ENCODE results near the gene FOXM1.

The FOXM1 gene, protein sequence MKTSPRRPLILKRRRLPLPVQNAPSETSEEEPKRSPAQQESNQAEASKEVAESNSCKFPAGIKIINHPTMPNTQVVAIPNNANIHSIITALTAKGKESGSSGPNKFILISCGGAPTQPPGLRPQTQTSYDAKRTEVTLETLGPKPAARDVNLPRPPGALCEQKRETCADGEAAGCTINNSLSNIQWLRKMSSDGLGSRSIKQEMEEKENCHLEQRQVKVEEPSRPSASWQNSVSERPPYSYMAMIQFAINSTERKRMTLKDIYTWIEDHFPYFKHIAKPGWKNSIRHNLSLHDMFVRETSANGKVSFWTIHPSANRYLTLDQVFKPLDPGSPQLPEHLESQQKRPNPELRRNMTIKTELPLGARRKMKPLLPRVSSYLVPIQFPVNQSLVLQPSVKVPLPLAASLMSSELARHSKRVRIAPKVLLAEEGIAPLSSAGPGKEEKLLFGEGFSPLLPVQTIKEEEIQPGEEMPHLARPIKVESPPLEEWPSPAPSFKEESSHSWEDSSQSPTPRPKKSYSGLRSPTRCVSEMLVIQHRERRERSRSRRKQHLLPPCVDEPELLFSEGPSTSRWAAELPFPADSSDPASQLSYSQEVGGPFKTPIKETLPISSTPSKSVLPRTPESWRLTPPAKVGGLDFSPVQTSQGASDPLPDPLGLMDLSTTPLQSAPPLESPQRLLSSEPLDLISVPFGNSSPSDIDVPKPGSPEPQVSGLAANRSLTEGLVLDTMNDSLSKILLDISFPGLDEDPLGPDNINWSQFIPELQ

DNA sequence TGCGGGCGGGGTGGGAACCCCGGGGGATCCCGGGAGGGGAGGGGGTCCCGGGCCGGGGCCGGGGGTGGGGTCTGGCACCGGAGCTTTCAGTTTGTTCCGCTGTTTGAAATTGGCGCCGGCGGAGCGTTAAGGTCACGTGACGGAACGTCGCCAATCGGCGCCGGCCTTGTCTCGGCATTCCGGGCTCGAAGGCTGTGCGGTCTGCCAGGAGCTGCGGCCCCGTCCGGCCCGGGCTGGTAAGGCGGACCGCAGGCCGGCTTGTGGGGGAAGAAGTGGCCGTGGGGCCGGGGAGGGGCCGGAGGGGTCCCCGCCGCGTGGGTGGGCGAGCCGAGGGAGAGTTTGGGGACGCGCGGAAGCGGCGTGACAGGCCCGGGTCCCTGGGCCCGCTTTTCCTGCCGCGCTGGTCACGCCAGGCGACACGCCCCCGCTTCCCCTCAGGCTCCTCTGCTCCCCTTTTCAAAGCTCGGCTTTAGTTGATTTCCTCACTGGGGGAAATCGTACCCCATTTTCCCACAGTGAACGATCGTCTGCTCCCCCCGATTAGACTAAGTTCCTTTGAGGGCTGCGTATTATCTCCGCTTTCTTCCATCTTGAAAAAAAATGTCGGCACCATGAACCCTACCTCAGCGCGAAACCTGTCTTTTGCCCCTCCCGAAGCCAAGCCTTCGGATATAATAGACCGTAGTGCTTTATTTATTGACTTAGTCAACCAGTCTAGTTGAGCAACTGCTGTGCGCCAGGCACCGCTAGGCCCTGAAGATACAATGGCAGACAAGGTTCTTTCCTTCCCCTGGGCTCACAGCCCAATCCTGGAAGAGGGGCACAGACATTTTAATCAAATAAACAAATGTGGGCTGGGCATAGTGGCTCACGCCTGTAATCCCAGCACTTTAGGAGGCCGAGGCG lies at the start of gene FOXM1, which contains the start of gene RHNO1:
Gene FOXM1, minus strand, starts transcription at position 128 of the 906 bp plus-strand sequence. CDS start 2,696 bp downstream, outside the sequence.
Gene RHNO1, plus strand, starts transcription at position 177 of the 906 bp plus-strand sequence. CDS start 8,144 bp downstream, outside the sequence.
- peak; percentile 76 for DNase-seq (ENCODE audit: low read depth)

DNA sequence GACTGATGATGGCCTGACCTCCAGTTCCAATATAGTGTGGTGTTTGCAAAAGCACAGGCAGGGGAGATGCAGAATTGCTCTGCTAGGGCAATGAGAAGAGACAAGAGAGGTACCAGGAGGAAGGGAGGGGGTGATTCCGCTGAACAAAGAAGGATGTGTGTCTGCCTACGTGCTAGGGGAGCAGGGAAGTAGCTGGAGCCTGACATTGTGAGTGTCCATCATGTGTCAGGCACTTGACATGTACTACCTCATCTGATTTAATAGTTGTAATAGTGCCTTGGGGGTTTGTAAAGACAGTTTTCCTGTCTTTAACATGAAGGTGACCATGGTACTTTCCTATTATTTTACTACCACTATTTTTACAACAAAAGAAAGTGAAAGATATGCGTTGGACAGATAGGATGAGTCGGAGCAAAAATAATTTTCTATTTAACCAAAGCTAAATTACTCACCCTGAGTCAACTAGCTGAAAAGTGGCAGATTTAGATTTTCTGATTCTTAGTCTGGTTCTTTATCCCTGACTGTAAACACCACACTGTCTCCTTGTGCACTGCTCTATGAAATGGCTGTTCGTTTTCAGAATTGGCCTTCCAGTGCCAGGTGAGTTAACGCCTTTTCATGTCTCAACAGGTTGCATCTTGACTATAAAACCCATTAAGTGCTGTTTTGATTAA lies 48.5 kb upstream of the FOXM1 start:
- no peak for DNase-seq (ENCODE audit: low read depth)

DNA sequence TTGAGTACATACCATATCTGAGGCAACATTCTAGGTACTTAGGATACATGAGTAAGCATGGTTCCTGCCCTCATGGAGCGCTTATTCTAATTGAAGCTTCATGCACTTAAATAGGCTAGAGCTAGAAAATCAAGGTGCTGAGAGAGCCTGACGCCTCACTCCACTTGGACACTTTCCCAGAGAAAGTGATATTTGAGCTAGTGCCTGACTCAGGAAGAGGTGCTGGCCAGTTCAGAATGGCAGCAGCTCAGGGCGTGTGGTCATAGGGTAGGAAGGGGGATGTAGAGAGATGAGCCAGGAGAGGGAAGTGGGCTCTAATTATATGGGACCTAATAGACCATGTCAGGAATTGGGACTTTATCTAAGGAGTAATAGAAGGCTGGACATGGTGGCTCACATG lies 47.0 kb upstream of the FOXM1 start:
- DNase-seq (ENCODE audit: low read depth) = no peak

DNA sequence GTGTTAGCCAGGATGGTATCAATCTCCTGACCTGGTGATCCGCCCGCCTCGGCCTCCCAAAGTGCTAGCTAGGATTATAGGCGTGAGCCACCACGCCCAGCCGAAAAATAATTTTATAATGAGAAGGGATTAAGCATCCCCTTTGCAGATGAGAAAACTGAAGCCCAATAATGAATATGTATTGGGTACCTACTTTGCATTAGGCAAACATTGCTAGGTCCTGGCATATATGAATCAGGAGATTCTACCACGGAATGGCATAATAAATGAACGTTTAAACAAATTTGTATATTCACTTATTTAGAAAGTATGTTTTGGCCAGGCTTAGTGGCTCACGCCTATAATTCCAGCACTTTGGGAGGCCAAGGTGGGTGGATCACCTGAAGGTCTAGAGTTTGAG lies 46.1 kb upstream of the FOXM1 start:
- DNase-seq (ENCODE audit: low read depth) = no peak

DNA sequence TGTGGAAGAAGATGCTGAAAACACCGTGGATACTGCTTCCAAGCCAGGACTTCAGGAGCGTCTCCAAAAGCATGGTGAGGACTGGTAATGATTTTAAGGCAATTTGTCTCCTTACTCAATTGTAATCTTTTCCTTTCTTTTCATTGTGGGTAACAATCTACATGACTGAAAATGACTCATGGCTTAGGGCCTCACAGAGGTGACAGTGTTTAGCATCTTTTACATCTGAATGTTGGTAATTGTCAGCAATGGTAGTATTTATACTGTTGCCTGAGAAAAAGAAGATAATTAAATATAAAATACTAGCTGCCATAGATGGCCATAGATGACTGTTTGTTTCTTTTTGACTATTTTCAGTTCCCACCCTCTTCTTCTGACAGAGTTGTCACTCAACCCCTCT lies 45.4 kb upstream of the FOXM1 start:
- no peak for DNase-seq (ENCODE audit: low read depth)

DNA sequence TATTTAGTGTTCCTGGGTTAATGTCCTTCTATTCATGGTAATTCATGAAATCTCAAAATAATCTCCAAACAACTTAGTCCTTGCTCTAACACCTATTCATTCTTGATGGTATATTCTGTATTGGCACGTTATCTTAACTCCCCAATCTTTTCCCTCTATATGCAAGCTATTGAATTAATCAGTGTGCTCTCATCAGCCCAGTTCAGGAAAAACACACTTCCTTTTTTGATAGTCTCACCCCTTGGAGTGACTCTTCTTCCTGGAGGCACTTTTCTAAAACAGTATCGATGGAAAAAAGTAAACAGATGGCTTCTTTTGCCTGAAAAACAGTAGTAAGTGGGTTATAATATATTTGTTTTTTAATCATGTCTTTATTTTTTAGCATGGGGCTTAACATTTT lies 42.3 kb upstream of the FOXM1 start:
- no peak for DNase-seq (ENCODE audit: low read depth)

DNA sequence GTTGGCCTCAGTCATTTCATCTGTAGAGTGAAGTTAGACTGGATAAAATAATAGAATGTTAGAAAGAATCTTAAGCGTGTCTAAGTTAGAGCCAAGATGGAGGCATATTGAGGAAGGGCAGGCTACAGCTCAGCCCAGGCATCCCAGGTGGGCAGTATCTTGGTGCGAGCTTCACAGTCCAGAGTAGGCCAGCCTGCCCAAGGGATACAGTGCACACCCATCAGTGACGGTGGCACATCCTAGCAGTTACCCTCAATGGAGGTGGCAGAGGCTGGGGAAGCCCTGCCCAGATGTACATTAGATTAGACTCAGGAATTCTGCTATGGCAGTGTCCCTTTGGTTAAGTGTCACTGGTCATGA lies 35.2 kb upstream of the FOXM1 start:
- no peak for DNase-seq (ENCODE audit: low read depth)

DNA sequence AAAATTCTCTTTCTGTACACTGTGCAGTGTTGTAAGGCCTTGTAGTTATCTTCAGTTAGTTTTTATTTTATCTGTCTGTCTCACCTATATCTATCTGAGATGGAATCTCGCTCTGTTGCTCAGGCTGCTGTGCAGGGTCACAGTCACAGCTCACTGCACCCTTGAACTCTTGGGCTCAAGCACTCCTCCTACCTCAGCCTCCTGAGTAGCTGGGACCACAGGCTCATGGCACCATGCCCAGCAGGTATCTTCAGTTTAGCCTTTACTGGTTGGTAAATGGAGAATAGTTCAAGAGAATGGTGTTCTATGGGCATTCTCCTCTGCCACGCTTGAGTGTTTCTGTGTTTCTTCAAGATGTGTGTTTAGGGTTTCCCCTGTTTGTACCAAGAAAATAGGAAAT lies 27.3 kb upstream of the FOXM1 start:
- DNase-seq (ENCODE audit: low read depth) = no peak

DNA sequence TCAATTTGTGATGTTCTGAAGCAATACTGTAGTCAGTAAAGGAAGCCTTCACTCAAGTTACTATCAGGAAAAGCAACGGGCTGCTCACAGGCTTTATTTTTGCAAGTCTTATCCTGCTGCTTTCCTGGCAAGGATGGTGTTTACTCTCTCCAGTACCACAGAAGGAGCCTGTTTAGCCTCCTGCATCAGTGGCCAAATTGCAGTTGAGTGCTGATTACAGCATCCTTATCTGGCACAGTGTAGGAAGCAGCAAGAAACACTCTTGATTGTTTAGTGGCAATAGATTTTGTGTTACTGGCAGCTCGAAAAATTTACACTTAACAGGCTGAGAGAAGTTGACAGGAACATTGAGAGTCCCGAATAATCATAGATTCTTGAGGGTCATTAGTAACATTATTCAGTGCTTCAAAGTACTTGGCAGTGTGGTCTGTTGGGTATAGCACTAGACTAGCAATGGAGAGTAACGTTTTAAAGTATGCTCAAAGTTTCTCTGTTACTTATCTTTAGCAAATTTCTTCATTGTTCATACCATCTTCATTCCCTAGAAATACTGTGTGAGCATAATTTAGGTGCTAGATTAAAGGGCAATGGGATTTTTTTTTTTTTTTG lies 25.4 kb upstream of the FOXM1 start:
- DNase-seq (ENCODE audit: low read depth) = no peak

DNA sequence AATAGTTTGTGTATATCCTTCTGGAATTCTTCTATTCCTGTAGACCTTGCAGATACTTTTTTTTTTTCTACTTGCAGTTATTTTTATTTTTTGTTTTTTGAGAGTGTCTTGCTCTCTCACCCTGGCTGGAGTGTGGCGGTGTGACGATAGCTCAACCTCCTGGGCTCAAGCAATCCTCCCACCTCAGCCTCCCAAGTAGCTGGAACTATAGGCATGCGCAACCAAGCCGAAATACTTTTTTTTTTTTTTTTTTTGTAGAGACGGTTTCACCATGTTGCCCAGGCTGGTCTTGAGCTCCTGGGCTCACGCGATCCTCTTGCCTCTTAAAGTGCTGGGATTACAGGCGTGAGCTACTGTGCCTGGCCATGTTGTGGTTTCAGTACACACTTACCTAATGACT lies 23.7 kb upstream of the FOXM1 start:
- no peak for DNase-seq (ENCODE audit: low read depth)

DNA sequence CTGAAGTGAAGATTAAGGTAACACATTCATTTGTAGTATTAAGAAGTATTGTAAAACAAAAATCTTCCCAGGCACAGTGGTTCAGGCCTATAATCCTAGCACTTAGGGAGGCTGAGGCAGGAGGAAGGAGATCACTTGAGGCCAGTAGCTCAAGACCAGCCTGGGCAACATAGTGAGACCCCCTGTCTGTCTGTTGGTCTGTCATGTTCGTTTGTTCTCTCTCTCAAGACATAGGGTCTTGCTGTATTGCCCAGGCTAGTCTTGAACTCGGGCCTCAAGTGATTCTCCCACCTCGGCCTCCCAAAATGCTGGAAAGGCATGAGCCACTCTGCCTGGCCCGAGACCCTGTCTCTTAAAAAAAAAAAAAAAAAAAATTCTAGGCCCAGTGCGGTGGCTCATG lies 20.4 kb upstream of the FOXM1 start:
- DNase-seq (ENCODE audit: low read depth) = no peak

DNA sequence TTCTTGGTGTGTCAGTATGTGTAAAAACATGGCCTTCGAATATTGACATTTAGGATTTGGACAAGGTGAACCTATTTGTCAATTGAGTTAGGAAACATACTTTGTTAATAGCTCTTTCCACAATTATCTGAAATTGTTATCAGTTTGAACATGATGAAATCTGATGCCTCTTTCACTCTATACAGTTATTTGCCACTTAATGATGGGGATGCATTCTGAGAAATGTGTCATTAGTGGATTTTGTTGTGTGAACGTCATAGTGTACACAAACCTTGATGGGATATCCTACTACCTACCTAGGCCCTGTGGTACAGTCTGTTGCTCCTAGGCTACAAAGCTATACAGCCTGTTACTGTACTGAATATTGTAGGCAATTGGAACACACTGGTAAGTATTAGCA lies 18.5 kb upstream of the FOXM1 start:
- DNase-seq (ENCODE audit: low read depth) = no peak

DNA sequence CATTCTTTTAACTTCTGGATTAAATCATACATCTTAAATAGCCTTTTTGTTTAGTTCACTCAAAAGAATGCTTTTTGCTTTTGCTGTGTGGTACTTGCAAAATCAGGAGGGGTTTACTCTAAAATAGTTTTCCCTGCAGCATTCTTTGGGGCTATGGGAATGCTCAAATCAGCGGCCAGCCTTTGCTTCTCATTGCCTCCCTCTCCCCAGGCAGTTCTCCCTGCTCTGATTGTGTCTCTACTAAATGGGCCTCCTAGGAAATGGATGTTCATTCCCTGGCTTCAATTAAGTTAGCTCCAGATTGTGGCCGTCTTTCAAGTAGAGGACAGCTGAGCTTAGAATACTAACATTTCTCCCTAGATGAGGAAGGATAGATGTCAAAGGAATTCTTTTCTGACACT lies 18.1 kb upstream of the FOXM1 start:
- DNase-seq (ENCODE audit: low read depth) = no peak

DNA sequence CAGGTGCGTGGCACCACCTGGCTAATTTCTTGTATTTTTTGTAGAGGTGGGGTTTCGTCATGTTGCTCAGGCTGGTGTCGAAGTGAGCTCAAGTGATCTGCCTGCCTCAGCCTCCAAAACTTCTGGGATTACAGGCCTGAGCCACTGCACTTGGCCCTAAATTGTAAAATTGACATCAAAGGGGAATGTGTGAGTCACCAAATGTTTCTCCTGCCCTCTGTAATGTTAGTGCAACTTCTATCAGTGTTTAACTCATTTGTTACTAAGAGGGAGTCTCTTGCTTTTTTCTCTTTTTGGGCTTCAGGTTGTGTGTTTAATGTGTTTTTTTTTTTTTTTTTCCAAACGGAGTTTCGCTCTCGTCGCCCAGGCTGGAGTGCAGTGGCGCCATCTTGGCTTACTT lies 16.0 kb upstream of the FOXM1 start:
- no peak for DNase-seq (ENCODE audit: low read depth)

DNA sequence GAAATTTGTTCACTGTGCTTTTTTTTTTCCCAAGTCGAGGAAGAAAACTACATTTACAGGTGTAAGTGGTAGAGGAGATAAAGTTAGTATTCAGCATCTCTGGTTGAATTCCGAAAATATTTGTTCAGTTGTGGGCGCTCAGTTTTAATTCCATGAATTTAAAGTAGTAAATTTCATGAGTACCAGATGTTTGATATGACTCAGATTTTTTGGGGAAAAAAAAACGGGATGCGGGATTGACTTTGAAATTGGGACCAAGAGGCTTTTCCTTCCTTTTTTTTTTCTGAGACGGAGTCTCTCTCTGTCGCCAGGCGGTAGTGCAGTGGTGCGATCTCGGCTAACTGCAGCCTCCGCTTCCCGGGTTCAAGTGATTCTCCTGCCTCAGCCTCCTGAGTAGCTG lies 15.3 kb upstream of the FOXM1 start:
- no peak for DNase-seq (ENCODE audit: low read depth)

DNA sequence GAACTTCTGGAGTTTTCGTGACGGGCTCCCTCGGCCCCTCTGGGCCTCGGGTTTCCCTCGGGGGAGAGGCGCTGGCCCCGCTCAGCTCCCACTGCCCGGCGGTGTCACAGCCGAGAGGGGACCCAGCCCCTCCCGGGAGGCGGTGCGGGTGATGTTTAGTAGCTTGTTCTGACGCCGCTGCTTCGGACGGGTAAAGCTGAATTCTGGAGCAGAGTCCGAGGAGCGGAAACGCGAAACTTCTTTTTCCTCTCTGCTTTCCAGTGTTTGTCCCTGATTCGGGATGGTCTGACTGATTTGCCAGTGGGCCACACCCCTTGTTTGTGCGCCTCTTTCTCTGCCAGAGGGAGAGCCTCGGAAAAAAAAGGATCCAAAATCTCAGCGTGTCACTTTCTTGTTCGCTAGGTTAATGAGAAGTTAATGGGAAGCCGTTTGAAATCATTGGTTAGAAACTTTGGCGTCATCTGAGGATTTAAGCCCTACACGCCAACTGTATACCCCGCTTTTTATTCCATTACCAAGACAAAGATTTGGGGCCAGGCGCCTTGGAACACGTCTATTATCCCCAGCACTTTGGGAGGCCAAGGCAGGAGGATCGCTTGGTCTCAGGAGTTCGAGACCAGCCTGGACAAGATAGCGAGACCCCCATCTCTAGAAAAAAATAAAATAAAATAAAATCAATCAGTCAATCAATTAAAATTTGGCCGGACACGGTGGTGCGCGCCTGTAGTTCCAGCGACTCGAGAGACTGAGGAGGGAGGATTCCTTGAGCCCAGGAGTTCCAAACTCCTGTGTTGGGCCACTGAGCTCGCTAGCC lies 14.5 kb upstream of the FOXM1 start:
- peak; percentile 9 for DNase-seq (ENCODE audit: low read depth)

DNA sequence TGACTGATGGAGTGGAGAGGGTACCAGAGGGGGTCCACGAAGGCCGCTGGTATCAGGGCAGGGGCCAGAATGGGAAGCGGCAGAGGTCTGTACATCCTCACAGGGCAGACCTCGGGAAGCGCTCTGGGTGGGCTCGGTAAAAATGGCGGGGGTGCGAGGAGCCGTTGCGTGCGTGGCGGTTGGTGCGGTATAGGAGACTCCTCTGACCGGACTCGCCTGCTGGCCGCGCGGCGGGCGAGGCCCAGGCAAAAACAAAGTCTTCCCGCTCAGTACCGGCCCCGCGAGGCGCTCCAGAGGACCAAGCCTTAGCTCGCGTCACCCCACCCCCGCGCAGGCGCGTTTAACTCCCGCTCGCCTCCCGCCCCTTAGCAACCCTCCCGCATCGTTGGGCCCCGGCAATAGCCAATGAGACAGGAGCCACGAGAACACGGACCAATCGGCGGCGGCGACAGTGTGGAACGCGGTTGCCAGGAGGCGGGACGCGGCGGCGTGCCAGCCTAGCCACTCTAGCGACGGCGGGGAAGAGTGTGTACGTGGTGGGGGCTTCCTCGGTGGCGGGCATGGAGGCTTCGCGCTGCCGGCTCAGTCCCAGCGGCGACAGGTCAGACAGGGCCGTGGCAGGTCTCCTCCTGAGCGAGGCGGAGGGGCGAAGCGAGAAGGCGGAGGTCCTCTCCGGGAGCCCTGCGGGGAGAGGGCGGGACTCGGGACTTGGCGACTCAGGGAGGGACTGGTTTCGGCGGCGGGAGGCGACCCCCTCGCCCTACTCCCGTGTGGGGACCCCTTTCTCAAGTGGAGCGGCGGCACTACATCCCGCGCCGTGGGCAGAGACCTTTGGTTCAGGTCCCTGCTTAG lies 13.6 kb upstream of the FOXM1 start, which contains the start of gene TULP3:
Gene TULP3, plus strand, starts transcription at position 504 of the 852 bp plus-strand sequence. Its CDS starts 57 bp downstream, at position 561.
- DNase-seq (ENCODE audit: low read depth) = peak; percentile 98

DNA sequence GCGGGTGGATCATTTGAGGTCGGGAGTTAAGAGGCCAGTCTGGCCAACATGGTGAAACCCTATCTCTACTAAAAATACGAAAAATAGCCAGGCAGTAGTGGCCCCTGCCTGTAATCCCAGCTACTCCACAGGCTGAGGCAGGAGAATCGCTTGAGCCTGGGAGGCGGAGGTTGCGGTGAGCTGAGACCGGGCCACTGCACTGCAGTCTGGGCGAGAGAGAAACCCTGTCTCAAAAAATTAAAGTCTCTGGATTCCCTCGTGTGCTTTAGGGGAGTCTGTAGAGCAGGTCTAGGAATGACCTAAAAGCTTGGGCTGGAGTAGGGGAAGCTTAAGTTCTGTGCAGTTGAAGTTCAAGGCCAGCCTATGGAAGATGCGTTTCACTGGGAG lies 13.0 kb upstream of the FOXM1 start:
- no peak for DNase-seq (ENCODE audit: low read depth)

DNA sequence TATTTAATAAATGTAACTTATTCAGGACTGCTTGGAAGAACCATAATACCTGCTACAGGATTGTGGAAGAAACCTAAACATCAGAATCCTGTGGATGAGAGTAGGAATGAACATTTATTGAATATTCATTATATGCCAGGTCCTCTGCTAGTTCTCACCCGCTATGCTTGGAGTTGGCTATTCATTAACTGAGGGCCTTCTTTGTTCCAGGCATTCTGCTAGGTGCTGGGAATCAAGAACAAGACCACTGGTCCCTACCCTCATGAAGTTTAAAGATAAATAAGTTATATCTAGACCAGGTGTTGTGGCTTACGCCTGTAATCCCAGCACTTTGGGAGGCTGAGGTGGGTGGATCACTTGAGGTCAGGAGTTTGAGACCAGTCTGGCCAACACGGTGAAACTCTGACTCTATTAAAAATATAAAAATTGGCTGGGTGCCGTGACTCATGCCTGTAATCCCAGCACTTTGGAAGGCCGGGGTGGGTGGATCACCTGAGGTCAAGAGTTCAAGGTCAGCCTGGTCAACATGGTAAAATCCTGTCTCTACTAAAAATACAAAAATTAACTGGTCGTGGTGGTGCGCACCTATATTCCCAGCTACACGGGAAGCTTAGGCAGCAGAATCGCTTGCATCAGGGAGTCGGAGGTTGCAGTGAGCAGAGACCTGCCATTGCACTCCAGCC lies 9.9 kb upstream of the FOXM1 start:
- no peak for DNase-seq (ENCODE audit: low read depth)
